SK-N-SH treated with all-trans-retinoic acid at 6 μM for 48 hours (cell line): Measurements from ENCODE around the gene NUTF2.
A peak's percentile ranks its signal among the peaks of the same experiment; 100 is the strongest.

Experiments used
- ATAC-seq: fragments of 200-7000 bp; cut with Tn5 transposase; 3 replicates; pipeline ENCODE4 v1.9.1; 2020; ENCODE audit warnings: mild to moderate bottlenecking, moderate library complexity
- ARNTL ChIP-seq: fragments of 450-650 bp; formaldehyde crosslinking; IDR thresholded peaks from 2 replicates; pipeline ENCODE4 v1.5.0; 2020; ENCODE audit warnings: low read depth, mild to moderate bottlenecking, moderate library complexity, borderline replicate concordance
- CREB5 ChIP-seq: fragments of 250-450 bp; sonication (Bioruptor Pico); IDR thresholded peaks from 2 replicates; pipeline ENCODE4 v1.5.1; 2020; ENCODE audit warnings: low read depth, mild to moderate bottlenecking, moderate library complexity
- CSRNP3 ChIP-seq: fragments of 250-450 bp; sonication (Bioruptor Pico); IDR thresholded peaks from 2 replicates; pipeline ENCODE4 v1.5.1; 2021; ENCODE audit warnings: mild to moderate bottlenecking, moderate library complexity
- ESRRG ChIP-seq: fragments of 250-450 bp; sonication (Bioruptor Pico); IDR thresholded peaks from 2 replicates; pipeline ENCODE4 v1.6.1; 2021; ENCODE audit warnings: mild to moderate bottlenecking
- ISL1 ChIP-seq: fragments of 250-450 bp; sonication (Bioruptor Pico); IDR thresholded peaks from 2 replicates; pipeline ENCODE4 v2.1.2; 2022; ENCODE audit warnings: mild to moderate bottlenecking, moderate library complexity
- OSR1 ChIP-seq: fragments of 250-450 bp; sonication (Bioruptor Pico); IDR thresholded peaks from 2 replicates; pipeline ENCODE4 v1.8.0; 2022; ENCODE audit warnings: moderate library complexity, mild to moderate bottlenecking, inconsistent platforms
- POU6F1 ChIP-seq: fragments of 250-450 bp; sonication (Bioruptor Pico); IDR thresholded peaks from 2 replicates; pipeline ENCODE4 v1.8.0; 2021; ENCODE audit warnings: low read depth, mild to moderate bottlenecking, moderate library complexity, borderline replicate concordance
- PPARA ChIP-seq: fragments of 250-450 bp; sonication (Bioruptor Pico); IDR thresholded peaks from 2 replicates; pipeline ENCODE4 v1.5.0; 2020; ENCODE audit warnings: mild to moderate bottlenecking, borderline replicate concordance
- RARB ChIP-seq: fragments of 250-450 bp; sonication (Bioruptor Pico); IDR thresholded peaks from 2 replicates; pipeline ENCODE4 v1.8.0; 2021; ENCODE audit warnings: mild to moderate bottlenecking, moderate library complexity
- SNAI2 ChIP-seq: fragments of 250-450 bp; sonication (Bioruptor Pico); IDR thresholded peaks from 2 replicates; pipeline ENCODE4 v1.5.0; 2020; ENCODE audit warnings: mild to moderate bottlenecking, moderate library complexity
- TCF4 ChIP-seq: fragments of 250-450 bp; sonication (Bioruptor Pico); IDR thresholded peaks from 2 replicates; pipeline ENCODE4 v1.8.0; 2021; ENCODE audit warnings: mild to moderate bottlenecking, moderate library complexity, borderline replicate concordance
- TSHZ2 ChIP-seq: fragments of 250-450 bp; sonication (Bioruptor Pico); IDR thresholded peaks from 2 replicates; pipeline ENCODE4 v1.5.0; 2020; ENCODE audit warnings: mild to moderate bottlenecking, moderate library complexity
- ZC3H10 ChIP-seq: fragments of 250-450 bp; sonication (Bioruptor Pico); IDR thresholded peaks from 2 replicates; pipeline ENCODE4 v1.5.1; 2021; ENCODE audit warnings: mild to moderate bottlenecking, moderate library complexity
- ZFP3 ChIP-seq: fragments of 250-450 bp; sonication (Bioruptor Pico); IDR thresholded peaks from 2 replicates; pipeline ENCODE4 v1.5.0; 2020; ENCODE audit warnings: mild to moderate bottlenecking, moderate library complexity
- ZFP30 ChIP-seq: fragments of 450-650 bp; formaldehyde crosslinking; IDR thresholded peaks from 2 replicates; pipeline ENCODE4 v1.5.0; 2022; ENCODE audit warnings: mild to moderate bottlenecking, moderate library complexity
- ZNF565 ChIP-seq: fragments of 450-650 bp; formaldehyde crosslinking; conservative IDR thresholded peaks from 2 replicates; pipeline ENCODE4 v1.5.0; 2020; ENCODE audit warnings: low read depth, mild to moderate bottlenecking, moderate library complexity
- ZNF70 ChIP-seq: fragments of 450-650 bp; formaldehyde crosslinking; IDR thresholded peaks from 2 replicates; pipeline ENCODE4 v1.5.0; 2020; ENCODE audit warnings: mild to moderate bottlenecking, moderate library complexity
- ZNF8 ChIP-seq: fragments of 450-650 bp; formaldehyde crosslinking; IDR thresholded peaks from 2 replicates; pipeline ENCODE4 v1.5.0; 2020; ENCODE audit warnings: mild to moderate bottlenecking, moderate library complexity

NUTF2 gene

GRCh38 chr16:67820608-67821259 lies 26.0 kb upstream of the NUTF2 start:
- ATAC-seq = no peak
- no peak for TF ChIP-seq CSRNP3
- no peak for TF ChIP-seq RARB (CRISPR knock-in tag)
- TF ChIP-seq ARNTL (CRISPR knock-in tag) = no peak
- TF ChIP-seq ZFP30 (CRISPR knock-in tag) = no peak
- TF ChIP-seq ZNF565 (CRISPR knock-in tag) = no peak
- TF ChIP-seq ESRRG = no peak
- no peak for TF ChIP-seq POU6F1 (CRISPR knock-in tag)
- TF ChIP-seq ZNF8 = no peak
- TF ChIP-seq ZNF70 (CRISPR knock-in tag) = no peak
- TF ChIP-seq TCF4 = no peak

GRCh38 chr16:67822511-67822910 lies 24.2 kb upstream of the NUTF2 start:
- TF ChIP-seq TSHZ2 (CRISPR knock-in tag) (no peak), ZNF565 (CRISPR knock-in tag) (no peak), ISL1 (CRISPR knock-in tag) (no peak), ZNF8 (no peak), ZFP3 (CRISPR knock-in tag) (no peak), ARNTL (CRISPR knock-in tag) (no peak), SNAI2 (CRISPR knock-in tag) (no peak), RARB (CRISPR knock-in tag) (no peak), TCF4 (no peak)
- peak; percentile 25; the same call in 1 of the 3 replicates for ATAC-seq

GRCh38 chr16:67825119-67825518 lies 21.6 kb upstream of the NUTF2 start:
- ATAC-seq = no peak
- TF ChIP-seq TSHZ2 (CRISPR knock-in tag) (no peak), PPARA (CRISPR knock-in tag) (no peak), ZNF8 (no peak), ZC3H10 (CRISPR knock-in tag) (no peak), CREB5 (CRISPR knock-in tag) (no peak)

GRCh38 chr16:67825906-67826305 lies 20.8 kb upstream of the NUTF2 start:
- no peak for ATAC-seq
- no peak for TF ChIP-seq PPARA (CRISPR knock-in tag)
- no peak for TF ChIP-seq CREB5 (CRISPR knock-in tag)
- TF ChIP-seq OSR1 (CRISPR knock-in tag) = no peak
- TF ChIP-seq TSHZ2 (CRISPR knock-in tag) = no peak
- TF ChIP-seq SNAI2 (CRISPR knock-in tag) = no peak
- TF ChIP-seq ZNF70 (CRISPR knock-in tag) = no peak
- no peak for TF ChIP-seq POU6F1 (CRISPR knock-in tag)
- TF ChIP-seq ZNF8 = no peak
